HG02938 (cell line): ENCODE results near the gene TBC1D20.

Source experiments
- ATAC-seq: cut with Tn5 transposase; IDR thresholded peaks from one replicate; pipeline ENCODE4 v1.9.1; 2021; ENCODE audit warnings: mild to moderate bottlenecking, moderate library complexity; ENCODE audit not compliant: unreplicated experiment

The TBC1D20 gene

GRCh38 chr20:420721-421574, 41.4 kb downstream of the TBC1D20 start:
- no peak for ATAC-seq

- ATAC-seq: no peak
These were observed 42.1 kb downstream of the TBC1D20 start for GRCh38 chr20:420166-420620.

GRCh38 chr20:419556-420165, 42.7 kb downstream of the TBC1D20 start:
- no peak for ATAC-seq

DNA sequence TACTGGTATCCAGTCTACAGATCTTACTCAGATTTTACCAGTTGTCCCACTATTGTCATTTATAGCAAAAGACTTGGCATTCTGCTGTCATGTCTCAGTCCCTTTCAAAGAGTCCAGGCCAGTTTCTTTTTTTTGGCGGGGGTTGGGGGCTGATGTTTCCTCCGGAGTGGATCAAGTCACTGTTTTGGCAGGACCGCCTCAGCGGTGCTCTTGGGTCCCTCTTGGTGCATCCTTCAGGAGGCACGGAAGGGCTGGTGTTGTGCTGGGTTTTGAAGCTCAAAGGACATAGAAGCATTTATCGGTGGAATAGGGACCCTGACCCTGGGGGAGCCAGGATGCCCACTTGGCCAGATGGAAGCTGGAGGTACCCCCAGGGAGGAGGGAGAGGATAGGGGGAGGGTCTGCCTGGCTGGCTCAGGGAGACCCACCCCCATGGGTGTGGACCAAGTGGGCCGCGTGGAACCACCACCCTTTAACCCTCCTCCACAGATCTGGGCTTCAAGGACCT, 43.4 kb downstream of the TBC1D20 start:
- ATAC-seq: no peak

GRCh38 chr20:417801-418342, 44.5 kb downstream of the TBC1D20 start:
- no peak for ATAC-seq

- no peak for ATAC-seq
These were observed 45.2 kb downstream of the TBC1D20 start for GRCh38 chr20:416950-417800.

DNA sequence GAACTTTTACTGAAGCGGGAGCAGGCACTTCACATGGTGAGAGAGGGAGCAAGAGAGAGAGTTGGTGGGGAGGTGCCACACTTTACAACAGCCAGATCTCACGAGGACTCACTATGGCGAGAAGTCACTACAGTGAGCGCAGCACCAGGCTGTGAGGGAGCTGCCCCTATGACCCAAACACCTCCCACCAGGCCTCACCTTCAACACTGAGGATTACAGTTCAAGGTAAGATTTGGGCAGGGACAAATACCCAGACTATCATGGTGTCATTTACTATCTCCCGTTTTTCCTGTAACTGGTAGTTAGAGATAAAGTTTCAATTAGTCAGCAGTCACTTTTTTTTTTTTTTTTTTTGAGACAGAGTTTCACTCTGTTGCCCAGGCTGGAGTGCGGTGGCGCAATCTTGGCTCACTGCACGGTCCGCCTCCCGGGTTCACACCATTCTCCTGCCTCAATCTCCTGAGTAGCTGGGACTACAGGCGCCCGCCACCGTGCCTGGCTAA, 46.5 kb downstream of the TBC1D20 start:
- ATAC-seq: no peak

DNA sequence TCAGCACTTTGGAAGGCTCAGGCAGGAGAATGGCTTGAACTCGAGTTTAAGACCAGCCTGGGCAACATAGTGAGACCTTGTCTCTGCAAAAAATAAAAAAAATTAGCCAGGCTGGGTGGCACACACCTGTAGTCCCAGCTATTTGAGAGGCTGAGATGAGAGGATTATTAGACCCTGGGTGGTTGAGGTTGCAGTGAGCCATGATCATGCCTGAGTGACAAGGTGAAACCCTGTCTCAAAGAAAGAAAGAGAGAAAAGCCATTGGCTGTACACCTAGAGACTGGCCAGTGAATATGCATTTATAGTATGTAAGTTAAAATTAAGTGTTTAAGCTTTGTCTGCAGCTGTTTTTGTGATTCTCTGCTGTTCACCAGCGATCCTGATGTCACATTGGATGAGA, 48.2 kb downstream of the TBC1D20 start:
- no peak for ATAC-seq

GRCh38 chr20:412081-412480, 50.3 kb downstream of the TBC1D20 start:
- no peak for ATAC-seq

- ATAC-seq: no peak
These were observed 52.4 kb downstream of the TBC1D20 start for GRCh38 chr20:409697-410559.

- ATAC-seq: peak; percentile 17
These were observed 53.3 kb downstream of the TBC1D20 start for GRCh38 chr20:408843-409696.

- ATAC-seq: peak; percentile 77
These were observed 54.1 kb downstream of the TBC1D20 start, which contains the start of gene RBCK1 for GRCh38 chr20:407953-408842. Gene RBCK1 (plus strand): TSS chr20:408299. CDS start chr20:408758, 459 bp downstream.

- peak; percentile 54 for ATAC-seq
These were observed 55.0 kb downstream of the TBC1D20 start for GRCh38 chr20:407133-407952.

GRCh38 chr20:406200-407132, 55.9 kb downstream of the TBC1D20 start:
- no peak for ATAC-seq

DNA sequence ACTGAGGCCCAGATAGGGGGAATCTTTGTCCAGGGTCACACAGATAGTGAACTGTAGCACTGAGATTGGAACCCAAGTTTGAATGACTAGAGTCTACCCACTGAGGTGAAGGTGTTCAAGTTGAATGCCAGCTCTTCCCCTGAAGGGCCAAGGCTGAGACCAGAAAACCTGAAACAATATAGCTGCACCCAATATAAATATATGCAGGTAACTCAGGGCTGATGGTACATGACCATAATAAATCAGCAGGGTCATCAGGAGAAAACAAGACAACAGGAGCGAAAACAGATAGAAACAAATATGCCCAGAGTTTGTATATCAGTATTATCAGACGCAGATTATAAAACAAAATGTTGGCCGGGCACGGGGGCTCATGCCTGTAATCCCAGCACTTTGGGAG, 58.2 kb downstream of the TBC1D20 start:
- no peak for ATAC-seq

GRCh38 chr20:403582-403957, 58.8 kb downstream of the TBC1D20 start:
- ATAC-seq: no peak
